ENCODE results near the gene HSPB3.
"Not testable (repeated sequence)": the region's sequence is repeated elsewhere in the genome, so short reads cannot be mapped to it uniquely, and the experiment has no call there.

HSPB3 gene, protein sequence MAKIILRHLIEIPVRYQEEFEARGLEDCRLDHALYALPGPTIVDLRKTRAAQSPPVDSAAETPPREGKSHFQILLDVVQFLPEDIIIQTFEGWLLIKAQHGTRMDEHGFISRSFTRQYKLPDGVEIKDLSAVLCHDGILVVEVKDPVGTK

GRCh38 chr5:54455413-54456157 lies at the start of gene HSPB3:
Gene HSPB3, plus strand, starts transcription at chr5:54455699. Its CDS starts 91 bp downstream, at chr5:54455790.
- DNase-seq, result no peak

DNA sequence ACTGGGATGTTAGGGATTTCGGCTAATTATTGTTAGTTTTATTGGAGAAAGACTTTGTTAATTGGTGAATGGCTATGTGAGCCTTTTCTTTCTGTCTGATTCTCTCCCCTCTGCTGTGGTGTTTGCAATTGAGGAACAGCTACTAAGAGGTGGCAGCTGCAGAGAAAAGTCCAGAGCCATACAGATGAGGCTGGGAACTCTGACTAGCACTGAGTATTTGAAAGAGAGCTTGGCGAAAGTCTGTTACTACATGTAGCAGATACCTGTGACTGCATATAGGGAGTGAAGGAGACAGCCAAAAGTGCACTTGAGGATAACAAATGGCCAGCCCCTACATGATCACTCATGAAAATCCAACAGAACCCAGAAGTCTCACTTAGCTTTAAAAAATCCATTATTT lies 44.3 kb upstream of the HSPB3 start:
- no peak for DNase-seq

DNA sequence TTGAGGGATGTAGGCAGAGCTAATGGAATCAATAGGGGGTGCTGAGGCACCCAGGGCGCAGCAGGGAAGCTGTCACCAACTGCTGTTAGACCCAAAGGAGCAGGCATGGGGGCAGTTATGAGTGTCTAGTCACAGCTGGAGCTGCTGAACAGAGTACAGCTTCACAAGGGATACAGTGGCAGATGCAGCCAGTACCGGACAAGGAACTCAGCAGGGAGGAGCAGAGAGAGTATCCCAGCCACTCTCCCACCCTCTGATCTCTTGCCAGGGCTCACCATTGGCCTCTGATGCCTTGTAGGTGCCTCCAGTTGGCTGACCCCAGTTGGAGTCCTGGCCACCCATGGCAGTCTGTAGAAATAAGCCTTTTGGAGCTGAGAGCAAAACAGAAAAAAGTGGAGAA lies 42.6 kb upstream of the HSPB3 start:
- DNase-seq, result no peak

GRCh38 chr5:54415147-54415546 lies 40.4 kb upstream of the HSPB3 start:
- no peak for DNase-seq

GRCh38 chr5:54415896-54416601 lies 39.5 kb upstream of the HSPB3 start:
- peak; percentile 15 for DNase-seq

- DNase-seq, result peak; percentile 88
Observed at GRCh38 chr5:54419573-54420423, 35.7 kb upstream of the HSPB3 start.

DNA sequence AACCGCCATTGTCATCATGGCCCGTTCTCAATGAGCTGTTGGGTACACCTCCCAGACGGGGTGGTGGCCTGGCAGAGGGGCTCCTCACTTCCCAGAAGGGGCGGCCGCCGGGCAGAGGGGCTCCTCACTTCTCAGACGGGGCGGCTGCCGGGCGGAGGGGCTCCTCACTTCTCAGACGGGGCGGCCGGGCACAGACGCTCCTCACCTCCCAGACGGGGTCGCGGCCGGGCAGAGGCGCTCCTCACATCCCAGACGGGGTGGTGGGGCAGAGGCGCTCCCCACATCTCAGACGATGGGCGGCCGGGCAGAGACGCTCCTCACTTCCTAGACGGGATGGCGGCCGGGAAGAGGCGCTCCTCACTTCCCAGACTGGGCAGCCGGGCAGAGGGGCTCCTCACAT lies 35.0 kb upstream of the HSPB3 start:
- DNase-seq, result not testable (repeated sequence)

- DNase-seq, result peak; percentile 53
Observed at GRCh38 chr5:54421976-54422375, 33.5 kb upstream of the HSPB3 start.

DNA sequence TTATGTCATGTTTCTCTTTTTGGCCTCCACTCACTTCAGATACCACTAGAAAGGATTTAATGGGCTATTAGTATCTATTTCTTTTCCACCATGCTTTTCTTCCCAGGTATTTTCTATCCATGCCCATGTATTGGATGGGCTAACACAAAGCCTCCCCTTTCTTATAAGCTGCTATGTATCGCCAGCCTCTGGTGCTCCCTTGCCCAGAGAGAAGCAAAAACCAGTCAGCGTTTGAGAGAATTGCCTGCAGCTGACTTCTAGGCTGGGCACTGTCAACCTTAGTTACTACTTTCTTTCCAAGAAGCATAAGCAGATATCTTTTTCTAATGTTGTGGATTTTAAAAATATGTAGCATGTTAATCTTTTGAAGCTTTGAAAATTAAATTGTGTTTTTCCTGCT lies 30.2 kb upstream of the HSPB3 start:
- DNase-seq, result no peak

- DNase-seq, result no peak
Observed at GRCh38 chr5:54426209-54426608, 29.3 kb upstream of the HSPB3 start.

DNA sequence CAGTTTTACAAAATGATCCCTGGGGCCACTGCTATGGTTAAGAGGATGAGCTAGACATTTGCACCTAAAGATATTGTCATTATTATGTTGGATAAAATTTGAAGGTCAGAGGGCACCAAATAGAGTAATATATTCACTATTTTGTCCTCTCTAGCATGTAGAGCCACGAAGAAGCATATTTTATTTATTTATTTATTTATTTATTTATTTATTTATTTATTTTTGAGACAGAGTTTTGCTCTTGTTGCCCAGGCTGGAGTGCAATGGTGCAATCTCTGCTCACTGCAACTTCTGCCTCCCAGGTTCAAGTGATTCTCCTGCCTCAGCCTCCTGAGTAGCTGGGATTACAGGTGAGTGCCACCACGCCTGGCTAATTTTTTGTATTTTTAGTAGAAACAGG lies 20.8 kb upstream of the HSPB3 start:
- not testable (repeated sequence) for DNase-seq

DNA sequence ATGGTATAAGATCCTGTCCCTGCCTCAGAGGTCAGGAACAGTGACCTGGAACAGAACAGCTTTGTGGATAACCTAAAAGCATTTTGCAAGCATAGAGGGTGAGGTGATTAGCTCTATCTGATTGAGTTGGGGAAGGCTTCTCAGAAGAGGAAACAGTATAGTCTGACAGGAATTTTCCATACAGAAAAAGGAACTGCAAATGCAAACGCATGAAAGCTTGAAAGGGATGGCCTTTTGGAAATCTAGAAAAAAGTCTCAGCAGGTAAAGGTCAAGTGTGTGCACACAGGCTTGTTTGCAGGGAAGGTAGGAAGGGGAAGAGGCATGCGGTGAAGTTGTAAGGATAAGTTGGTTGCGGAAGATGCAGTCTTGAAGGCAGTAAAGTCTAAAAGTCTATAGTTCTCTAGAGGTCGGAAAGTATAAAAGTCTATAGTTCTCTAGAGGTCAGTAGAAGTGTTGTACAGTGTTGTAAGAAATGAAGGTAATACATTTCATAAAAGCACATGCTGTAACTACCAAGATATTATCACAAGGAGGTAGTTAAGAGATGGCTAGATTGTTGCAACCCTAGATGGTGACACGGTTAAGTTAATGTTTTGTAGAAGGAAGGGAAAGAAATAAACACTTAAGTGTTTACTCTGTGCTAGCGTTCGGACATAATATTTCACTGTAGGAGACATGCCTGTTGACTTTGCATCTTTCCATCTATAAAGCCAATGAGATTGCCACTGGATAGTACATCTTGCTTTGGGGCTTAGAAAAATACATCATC lies 16.7 kb upstream of the HSPB3 start:
- peak; percentile 60 for DNase-seq

DNA sequence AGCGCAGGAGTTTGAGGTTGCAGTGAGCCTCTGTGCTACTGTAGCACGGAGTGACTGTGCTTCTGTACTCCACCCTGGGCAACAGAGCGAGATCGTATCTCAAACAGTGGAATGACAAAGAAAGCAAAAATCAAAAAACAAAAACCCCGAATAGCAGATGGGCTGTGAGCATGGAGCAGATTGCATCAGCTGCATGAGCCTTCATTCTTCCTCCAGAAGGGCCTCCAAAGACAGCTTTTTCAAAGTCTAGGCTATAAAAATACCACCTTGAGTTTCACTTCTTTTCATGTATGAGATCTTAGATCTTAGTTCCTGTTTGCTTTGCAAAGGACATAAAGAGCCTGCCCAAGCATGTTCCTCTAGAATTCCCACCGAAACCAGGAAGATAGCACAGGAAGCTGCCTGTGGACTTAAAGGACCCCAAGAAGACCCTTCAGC lies 15.0 kb upstream of the HSPB3 start:
- DNase-seq, result peak; percentile 13

DNA sequence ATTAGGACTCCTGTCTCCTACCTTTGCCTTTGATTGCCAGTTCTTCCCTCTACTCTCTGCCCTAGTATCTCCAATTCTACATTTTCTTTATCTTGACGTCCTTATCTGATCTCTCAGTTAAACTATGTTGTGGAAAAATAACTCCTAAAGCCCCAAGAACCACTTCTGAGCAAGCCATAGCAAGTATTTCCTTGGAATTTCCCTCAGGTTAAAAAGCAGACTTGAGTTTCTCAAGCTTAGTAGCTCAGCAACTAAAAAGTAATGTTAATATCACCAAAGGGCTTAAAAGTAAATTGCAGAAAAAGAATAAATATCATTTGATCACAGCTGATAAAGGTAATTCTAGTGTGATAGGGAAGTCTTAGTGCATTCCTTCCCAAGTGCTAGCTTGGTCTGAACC lies 13.2 kb upstream of the HSPB3 start:
- no peak for DNase-seq

DNA sequence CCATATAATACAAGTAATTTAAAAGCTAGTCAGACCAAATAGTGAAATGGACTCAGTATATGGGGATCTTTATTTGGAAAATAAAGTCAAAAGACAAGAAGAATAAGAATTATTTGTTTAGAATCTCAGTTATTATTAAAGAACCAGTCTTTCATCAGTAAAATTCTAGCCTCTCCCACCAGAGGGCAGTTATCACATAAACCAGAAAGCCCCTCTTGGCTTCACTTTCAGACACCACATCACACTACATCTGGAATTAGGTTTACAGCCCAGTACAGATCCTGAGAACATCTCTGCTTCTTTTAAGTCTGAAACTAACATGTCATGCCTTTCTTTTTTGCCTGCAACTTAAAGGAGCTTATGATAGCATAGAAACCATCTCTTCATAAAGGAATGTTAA lies 12.2 kb upstream of the HSPB3 start:
- peak; percentile 73 for DNase-seq

GRCh38 chr5:54445691-54446378 lies 9.7 kb upstream of the HSPB3 start:
- no peak for DNase-seq

GRCh38 chr5:54446379-54446732 lies 9.1 kb upstream of the HSPB3 start:
- no peak for DNase-seq

DNA sequence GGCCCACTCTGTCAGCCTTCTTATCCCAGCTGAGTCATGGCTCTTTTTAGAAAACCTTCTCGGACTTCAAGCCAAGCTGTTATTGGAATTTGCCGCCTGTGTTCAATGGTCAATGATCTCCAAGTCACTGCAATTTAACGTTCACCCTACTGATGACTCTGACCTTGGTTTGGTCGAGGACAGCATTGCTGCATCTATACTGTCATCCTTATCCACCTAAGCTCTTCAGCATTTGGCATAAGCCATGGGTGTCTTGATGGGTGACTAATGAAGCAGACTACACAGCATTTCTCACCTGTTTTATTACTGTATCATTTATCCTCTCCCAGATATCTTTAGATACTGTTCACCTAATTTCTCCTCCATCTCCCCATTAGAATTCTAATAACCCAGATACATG lies 5.6 kb upstream of the HSPB3 start:
- no peak for DNase-seq

DNA sequence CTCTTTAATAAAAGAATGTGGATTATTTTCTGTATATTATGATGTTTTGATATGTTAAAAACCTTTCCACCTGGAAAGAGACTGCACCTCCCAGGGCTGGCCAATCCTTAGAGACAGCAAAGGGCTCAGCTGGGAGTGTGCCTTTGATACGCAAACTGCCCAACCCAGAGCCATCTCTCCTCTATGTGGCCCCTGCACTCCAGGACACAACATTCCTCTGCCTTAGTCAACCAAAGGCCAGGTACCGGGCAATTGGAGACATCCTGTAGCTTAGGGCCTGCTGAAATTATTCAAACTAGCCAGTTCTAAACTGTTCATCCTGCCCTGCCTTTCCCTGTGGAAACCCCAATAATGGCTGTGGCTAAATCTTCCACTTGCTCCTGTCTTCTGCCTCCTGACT lies 5.0 kb upstream of the HSPB3 start:
- DNase-seq, result no peak

DNA sequence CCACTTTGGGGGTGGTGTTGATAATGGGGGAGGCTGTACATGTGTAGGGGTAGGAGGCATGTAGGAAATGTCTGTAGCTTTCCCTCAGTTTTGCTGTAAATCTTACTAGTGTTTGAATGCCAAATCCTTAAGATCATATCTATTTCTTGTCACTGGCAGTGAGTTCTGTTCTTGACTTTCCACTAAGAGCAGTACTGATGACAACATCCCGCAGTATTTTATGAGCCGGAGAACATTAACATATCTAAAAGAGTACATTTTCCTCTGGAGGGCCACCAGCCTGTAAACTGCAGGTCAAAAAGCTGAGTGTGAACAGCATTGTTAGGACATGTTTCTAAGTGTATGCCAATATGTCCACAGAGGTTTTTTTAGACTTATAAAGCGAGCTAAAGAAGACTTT lies 2.5 kb upstream of the HSPB3 start:
- DNase-seq, result no peak

DNA sequence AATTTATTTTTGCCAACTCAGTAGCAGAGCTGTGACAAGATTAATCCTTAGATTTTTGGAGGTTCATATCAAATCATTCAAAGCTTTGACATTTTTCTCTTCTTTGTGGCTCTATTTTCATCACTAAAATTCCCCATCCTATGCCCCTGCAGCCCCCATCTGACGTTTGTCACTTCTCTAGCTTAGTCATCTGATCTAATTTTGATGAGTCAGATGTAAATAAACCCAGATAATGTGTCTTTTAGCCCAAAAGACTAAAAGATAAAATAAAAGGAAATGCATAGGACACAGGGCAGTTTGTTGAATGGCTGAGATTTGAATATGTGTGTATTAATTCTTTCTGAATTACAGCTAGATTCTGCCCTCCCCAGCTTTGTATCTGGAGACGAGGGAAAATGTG lies 897 bp upstream of the HSPB3 start:
- no peak for DNase-seq
